Endothelial cell of umbilical vein (primary cell): ENCODE data around the gene RNF148. TPM values are rescaled to one million over a fixed set of nuclear protein-coding genes. Genes with fewer than 3 reads are reported as not detected.

Source experiments
- BruUV-seq: library from RNA; stranded (reverse); fragments of 400-500 nt; replicated peaks from 2 replicates; lab custom pipeline; 2021; lab: Mats Ljungman, UMichigan
- CTCF ChIA-PET: fragments of 300-600, 350-600 bp; sonication (Branson Sonifier 250); formaldehyde crosslinking; loops from one replicate; lab custom pipeline; 2021; ENCODE audit warnings: antibody characterized with exemption, inconsistent platforms; lab: Charles Lee
- POLR2A ChIA-PET: fragments of 300-600, 350-600 bp; sonication (Branson Sonifier 250); formaldehyde crosslinking; loops from one replicate; lab custom pipeline; 2021; ENCODE audit warnings: antibody characterized with exemption, inconsistent platforms; lab: Charles Lee
- DNase-seq: peaks from one replicate; pipeline ENCODE4 v3.0.0-alpha.2; 2011; ENCODE audit warnings: low read depth, low spot score
- FAIRE-seq: peaks from 2 replicates; lab custom pipeline; 2011; peaks lifted over from hg19 to GRCh38; lab: Jason Lieb, UNC
- H2AFZ ChIP-seq: 2 replicates; pipeline ENCODE4 v1.6.0; 2012; ENCODE audit warnings: low read depth, low read length, control low read depth, inconsistent platforms
- H3K27ac ChIP-seq: 2 replicates; pipeline ENCODE4 v1.5.1; 2011; ENCODE audit warnings: low read depth, mild to moderate bottlenecking, control low read depth, low read length, moderate library complexity; ENCODE audit not compliant: insufficient read depth
- H3K27me3 ChIP-seq, 2 experiments: 2 replicates each; pipeline versions ENCODE4 v1.6.0 to v1.6.1; 2011; ENCODE audit warnings: low read length in 2 of 2, mixed read lengths in 1 of 2; ENCODE audit not compliant: control insufficient read depth in 2 of 2, insufficient read depth in 2 of 2
- H3K36me3 ChIP-seq, 2 experiments: 2 replicates in 1 of 2; 3 replicates in 1 of 2; pipeline ENCODE4 v1.5.1; 2011; ENCODE audit warnings: low read length in 2 of 2, mild to moderate bottlenecking in 1 of 2, moderate library complexity in 1 of 2; ENCODE audit not compliant: control insufficient read depth in 2 of 2, insufficient read depth in 2 of 2; ENCODE audit errors: extremely low read depth in 1 of 2
- H3K4me1 ChIP-seq: 3 replicates; pipeline ENCODE4 v1.5.1; 2011; ENCODE audit warnings: mild to moderate bottlenecking, low read length; ENCODE audit not compliant: control insufficient read depth, insufficient read depth; ENCODE audit errors: extremely low read depth
- H3K4me2 ChIP-seq: 2 replicates; pipeline ENCODE4 v1.6.1; 2011; ENCODE audit warnings: low read length, control low read depth, mixed read lengths; ENCODE audit not compliant: insufficient read depth
- H3K4me3 ChIP-seq, 3 experiments: fragments of 200-600 bp in 1 of 3; sonication (generic), shearing (Covaris generic) in 1 of 3; replicated peaks in 1 of 3; 2 replicates each; pipeline ENCODE4 v1.5.1; 2011 to 2016; ENCODE audit warnings: control low read depth in 3 of 3, low read length in 3 of 3, mild to moderate bottlenecking in 2 of 3, inconsistent platforms in 1 of 3, low read depth in 1 of 3, moderate library complexity in 1 of 3; ENCODE audit not compliant: insufficient read depth in 1 of 3
- H3K79me2 ChIP-seq: 2 replicates; pipeline ENCODE4 v1.6.0; 2012; ENCODE audit warnings: low read length, inconsistent platforms; ENCODE audit not compliant: control insufficient read depth, insufficient read depth
- H3K9ac ChIP-seq: replicated peaks from 2 replicates; pipeline ENCODE3; 2011; ENCODE audit warnings: low read length, control low read depth; ENCODE audit not compliant: insufficient read depth; ENCODE audit errors: extremely low read depth
- H3K9me1 ChIP-seq: replicated peaks from 3 replicates; pipeline ENCODE4 v1.6.0; 2011; ENCODE audit warnings: mild to moderate bottlenecking, low read length; ENCODE audit not compliant: control insufficient read depth, insufficient read depth; ENCODE audit errors: extremely low read depth
- H3K9me3 ChIP-seq: replicated peaks from 2 replicates; pipeline ENCODE4 v1.5.1; 2012; ENCODE audit warnings: low read length, inconsistent platforms; ENCODE audit not compliant: control insufficient read depth, insufficient read depth
- H4K20me1 ChIP-seq: replicated peaks from 2 replicates; pipeline ENCODE3; 2011; ENCODE audit warnings: mild to moderate bottlenecking, low read length; ENCODE audit not compliant: control insufficient read depth, insufficient read depth; ENCODE audit errors: extremely low read depth
- CTCF ChIP-seq, 2 donors: IDR thresholded peaks; 1 replicate in 1 of 2; 2 replicates in 1 of 2; pipeline ENCODE4 v1.5.1; 2011; ENCODE audit warnings: low read length in 2 of 2, mild to moderate bottlenecking in 2 of 2, moderate library complexity in 2 of 2, control low read depth in 1 of 2, inconsistent platforms in 1 of 2, low read depth in 1 of 2; ENCODE audit not compliant: insufficient read depth in 1 of 2; ENCODE audit errors: extremely low read depth in 1 of 2
- EZH2 ChIP-seq: IDR thresholded peaks from 2 replicates; pipeline ENCODE4 v1.6.1; 2012; ENCODE audit warnings: borderline replicate concordance, low read depth, mild to moderate bottlenecking, moderate library complexity, low read length, inconsistent platforms; ENCODE audit not compliant: severe bottlenecking
- FOS ChIP-seq: IDR thresholded peaks from 2 replicates; pipeline ENCODE4 v1.6.1; 2011; ENCODE audit warnings: mild to moderate bottlenecking, low read length, moderate library complexity, borderline replicate concordance; ENCODE audit not compliant: insufficient read depth
- GATA2 ChIP-seq: IDR thresholded peaks from 2 replicates; pipeline ENCODE4 v1.7.0; 2011; ENCODE audit warnings: low read depth, mild to moderate bottlenecking, moderate library complexity, mixed read lengths, low read length; ENCODE audit not compliant: insufficient read length, insufficient read depth
- JUN ChIP-seq: IDR thresholded peaks from 2 replicates; pipeline ENCODE4 v1.6.1; 2011; ENCODE audit warnings: borderline replicate concordance, low read depth; ENCODE audit not compliant: insufficient read length, insufficient read depth
- MYC ChIP-seq: IDR thresholded peaks from one replicate; pipeline ENCODE4 v1.6.1; 2011; ENCODE audit warnings: mild to moderate bottlenecking, low read depth, low read length
- POLR2A ChIP-seq: IDR thresholded peaks from 2 replicates; pipeline ENCODE4 v1.6.1; 2012; ENCODE audit warnings: low read depth, mild to moderate bottlenecking, control low read depth, low read length
- POLR2AphosphoS5 ChIP-seq: IDR thresholded peaks from 2 replicates; pipeline ENCODE4 v1.6.1; 2012; ENCODE audit warnings: low read depth, mild to moderate bottlenecking, control low read depth, low read length, moderate library complexity; ENCODE audit not compliant: insufficient read depth
- dilution Hi-C: fragments of 300-500 bp; cut with MboI; formaldehyde crosslinking; loops from one replicate; pipeline ENCODE4 v1.15.0; 2019; ENCODE audit warnings: low sequenced_read_pairs; ENCODE audit not compliant: extremely low pct_ligation_motif_present
- intact Hi-C: fragments of 100-400 bp; cut with micrococcal nuclease; formaldehyde crosslinking; loops from one replicate; pipeline ENCODE4 v1.10.0; 2022
- polyA plus RNA-seq, 4 experiments: library from polyadenylated mRNA; depleted of rRNA in 3 of 4; stranded (reverse) in 3 of 4; unstranded in 1 of 4; fragments of >200 nt; gene quantifications; 2 replicates each; pipeline versions ENCODE4 v1.2.1 to v1.2.3, GENCODE V29; 2011 to 2012; ENCODE audit warnings: missing spikeins in 1 of 4
- total RNA-seq: library from RNA; stranded (reverse); gene quantifications from 2 replicates; pipeline ENCODE4 v1.2.3, GENCODE V29; 2021
- TF ChIP-seq, protein P1 (sequence below): IDR thresholded peaks from 2 replicates; pipeline ENCODE4 v1.6.1; 2011; ENCODE audit not compliant: insufficient read depth, insufficient read length

Gene RNF148
- total and polyA plus RNA-seq, 2 donors (not counting 3 experiments of a cell fraction or from before 2014, with no cell fraction given) = 0.12 to 0.95 TPM

GRCh38 chr7:122709930-122710646 is 7.4 kb upstream of the RNF148 start:
- dilution Hi-C loops = no loop called here
- intact Hi-C loops = no loop called here
- Histone ChIP-seq H3K36me3 (no peaks in the 10 kb centered on the region), H3K27ac (no peak overlapping the region), H3K9me3 (no peaks in the 10 kb centered on the region), H4K20me1 (no peaks in the 10 kb centered on the region), H3K4me1 (no peaks in the 10 kb centered on the region), H3K9ac (no peak overlapping the region), H3K4me2 (no peak overlapping the region), H3K79me2 (no peaks in the 10 kb centered on the region), H3K27me3 (no peaks in the 10 kb centered on the region), H3K9me1 (no peaks in the 10 kb centered on the region), H3K4me3 (no peak overlapping the region), H2AFZ (no peak overlapping the region)
- no peak for DNase-seq
- BruUV-seq = no TSS peak
- CTCF ChIA-PET = no interaction called here
- no peak for TF ChIP-seq EZH2
- TF ChIP-seq MYC = no peak
- TF ChIP-seq JUN = no peak
- no peak for TF ChIP-seq GATA2
- TF ChIP-seq POLR2A = no peak
- TF ChIP-seq POLR2AphosphoS5 = no peak
- no peak for TF ChIP-seq FOS
- TF ChIP-seq CTCF (IDR thresholded peaks at IDR 0.05; ENCODE audit: extremely low read depth in 1 of 2, insufficient read depth in 1 of 2, low read depth in 1 of 2, low read length in 2 of 2) = no peak
- TF ChIP-seq, protein P1, sequence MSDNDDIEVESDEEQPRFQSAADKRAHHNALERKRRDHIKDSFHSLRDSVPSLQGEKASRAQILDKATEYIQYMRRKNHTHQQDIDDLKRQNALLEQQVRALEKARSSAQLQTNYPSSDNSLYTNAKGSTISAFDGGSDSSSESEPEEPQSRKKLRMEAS = no peak
- POLR2A ChIA-PET = no interaction called here
- FAIRE-seq = no peak
